AG09319 (cell line): ENCODE results near the gene ACBD3.

Experiments
- DNase-seq: peaks from one replicate; pipeline ENCODE4 v3.0.0-alpha.2; 2010; ENCODE audit warnings: low read depth; ENCODE audit errors: extremely low read depth
- CTCF ChIP-seq: IDR thresholded peaks from 2 replicates; pipeline ENCODE4 v1.5.1; 2011; ENCODE audit warnings: low read depth, mild to moderate bottlenecking, inconsistent platforms, low read length, moderate library complexity

The ACBD3 gene

GRCh38 chr1:226126824-226127569 lies 59.5 kb downstream of the ACBD3 start:
- TF ChIP-seq CTCF = no peak
- no peak for DNase-seq

GRCh38 chr1:226125831-226126230 lies 60.7 kb downstream of the ACBD3 start:
- TF ChIP-seq CTCF = no peak
- DNase-seq = no peak

- DNase-seq = no peak
- peak; percentile 89 for TF ChIP-seq CTCF
Observed at GRCh38 chr1:226125097-226125630, 61.4 kb downstream of the ACBD3 start.

- TF ChIP-seq CTCF = no peak
- DNase-seq = no peak
Observed at GRCh38 chr1:226123591-226124471, 62.7 kb downstream of the ACBD3 start.

- DNase-seq = no peak
- no peak for TF ChIP-seq CTCF
Observed at GRCh38 chr1:226123212-226123560, 63.4 kb downstream of the ACBD3 start.

- no peak for DNase-seq
- TF ChIP-seq CTCF = peak; percentile 34
Observed at GRCh38 chr1:226121587-226122400, 64.7 kb downstream of the ACBD3 start.
